GM12878 (cell line): Measurements from ENCODE around the gene TBC1D10B. TPM values are rescaled to one million over a fixed set of nuclear protein-coding genes. Genes with fewer than 3 reads are reported as not detected.

Experiments
- ATAC-seq: fragments of 200-7000 bp; cut with Tn5 transposase; 3 replicates; pipeline ENCODE4 v1.9.1; 2020; ENCODE audit warnings: mild to moderate bottlenecking, moderate library complexity
- BruUV-seq: library from RNA; stranded (reverse); fragments of 400-500 nt; replicated peaks from 2 replicates; lab custom pipeline; 2021; lab: Mats Ljungman, UMichigan
- CTCF ChIA-PET: fragments of 300-600 bp; sonication (Branson Sonifier 250); formaldehyde crosslinking; extraction: SDS; loops from one replicate; lab custom pipeline; 2021; ENCODE audit warnings: inconsistent platforms; lab: Yijun Ruan, JAX
- POLR2A ChIA-PET: fragments of 350-600 bp; formaldehyde crosslinking; extraction: SDS; loops from one replicate; lab custom pipeline; 2021; ENCODE audit warnings: inconsistent platforms; lab: Charles Lee
- RAD21 ChIA-PET: fragments of 300-600 bp; sonication (Branson Sonifier 250); formaldehyde crosslinking; loops from one replicate; lab custom pipeline; 2023; ENCODE audit warnings: antibody characterized with exemption; ENCODE audit not compliant: unreplicated experiment; lab: Charles Lee
- SMC1A ChIA-PET: fragments of 300-600 bp; sonication (Branson Sonifier 250); formaldehyde crosslinking; loops from one replicate; lab custom pipeline; 2023; ENCODE audit not compliant: unreplicated experiment, uncharacterized antibody; lab: Charles Lee
- DNase-seq: peaks from one replicate; pipeline ENCODE4 v3.0.0-alpha.2; 2011; ENCODE audit warnings: low read depth, low spot score
- FAIRE-seq: peaks from 3 replicates; lab custom pipeline; 2011; peaks lifted over from hg19 to GRCh38; lab: Jason Lieb, UNC
- H2AFZ ChIP-seq: 2 replicates; pipeline ENCODE4 v1.6.0; 2011; ENCODE audit warnings: low read depth, low read length, control low read depth; ENCODE audit not compliant: control insufficient read depth
- H3K27ac ChIP-seq: 2 replicates; pipeline ENCODE4 v1.5.1; 2011; ENCODE audit warnings: control low read depth; ENCODE audit not compliant: control insufficient read depth, insufficient read depth
- H3K27me3 ChIP-seq, 2 experiments: replicated peaks in 1 of 2; 2 replicates each; pipeline versions ENCODE4 v1.6.0 to v1.6.1; 2011; ENCODE audit warnings: low read length in 1 of 2; ENCODE audit not compliant: control insufficient read depth in 2 of 2, insufficient read depth in 2 of 2
- H3K36me3 ChIP-seq, 2 experiments: 2 replicates each; pipeline ENCODE4 v1.5.1; 2011; ENCODE audit warnings: low read length in 1 of 2; ENCODE audit not compliant: control insufficient read depth in 2 of 2, insufficient read depth in 2 of 2
- H3K4me1 ChIP-seq: 2 replicates; pipeline ENCODE4 v1.6.1; 2011; ENCODE audit warnings: mild to moderate bottlenecking, low read length, moderate library complexity, mixed read lengths; ENCODE audit not compliant: control insufficient read depth, insufficient read depth
- H3K4me2 ChIP-seq: 2 replicates; pipeline ENCODE4 v1.6.0; 2011; ENCODE audit warnings: control low read depth; ENCODE audit not compliant: control insufficient read depth, insufficient read depth
- H3K4me3 ChIP-seq: fragments of 200-600 bp; sonication (generic); 2 replicates; pipeline ENCODE4 v1.5.1; 2016
- H3K79me2 ChIP-seq: 2 replicates; pipeline ENCODE4 v1.6.0; 2011; ENCODE audit warnings: low read length; ENCODE audit not compliant: control insufficient read depth, insufficient read depth
- H3K9ac ChIP-seq: 2 replicates; pipeline ENCODE4 v1.8.0; 2011; ENCODE audit warnings: low read length, control low read depth, mixed read lengths; ENCODE audit not compliant: control insufficient read depth, insufficient read depth
- H3K9me3 ChIP-seq: replicated peaks from 3 replicates; pipeline ENCODE4 v1.5.1; 2011; ENCODE audit warnings: mild to moderate bottlenecking, low read length; ENCODE audit not compliant: control insufficient read depth, insufficient read depth
- H4K20me1 ChIP-seq: 2 replicates; pipeline ENCODE4 v1.6.0; 2011; ENCODE audit not compliant: control insufficient read depth, insufficient read depth
- EGR1 ChIP-seq, 2 experiments: IDR thresholded peaks; 1 replicate in 1 of 2; 2 replicates in 1 of 2; pipeline ENCODE4 v1.6.1; 2011 to 2012; ENCODE audit warnings: low read depth in 2 of 2, low read length in 2 of 2, borderline replicate concordance in 1 of 2, mild to moderate bottlenecking in 1 of 2, moderate library complexity in 1 of 2
- ETV6 ChIP-seq, 2 experiments: fragments of 450-650 bp in 1 of 2; IDR thresholded peaks in 1 of 2; conservative IDR thresholded peaks in 1 of 2; 2 replicates each; pipeline ENCODE4 v1.6.1; 2014; ENCODE audit warnings: antibody characterized with exemption in 1 of 2, borderline replicate concordance in 1 of 2, low read depth in 1 of 2, mild to moderate bottlenecking in 1 of 2, moderate library complexity in 1 of 2
- FOXK2 ChIP-seq: fragments of 450-650 bp; IDR thresholded peaks from 2 replicates; pipeline ENCODE4 v1.6.1; 2017; ENCODE audit warnings: mild to moderate bottlenecking, moderate library complexity
- JUNB ChIP-seq: IDR thresholded peaks from 2 replicates; pipeline ENCODE4 v1.6.1; 2016; ENCODE audit warnings: antibody characterized with exemption, mild to moderate bottlenecking
- JUND ChIP-seq: IDR thresholded peaks from 2 replicates; pipeline ENCODE4 v1.6.1; 2012; ENCODE audit warnings: low read depth, mild to moderate bottlenecking, low read length, improper control_type of control experiment, moderate library complexity
- MTA2 ChIP-seq: fragments of 450-650 bp; IDR thresholded peaks from 2 replicates; pipeline ENCODE4 v1.6.1; 2016; ENCODE audit warnings: low read depth, mild to moderate bottlenecking, moderate library complexity
- NFYB ChIP-seq: IDR thresholded peaks from 2 replicates; pipeline ENCODE4 v1.6.1; 2011; ENCODE audit warnings: low read depth, mild to moderate bottlenecking, low read length, improper control_type of control experiment, moderate library complexity; ENCODE audit not compliant: insufficient read depth
- NR2C1 ChIP-seq: fragments of 450-650 bp; IDR thresholded peaks from 2 replicates; pipeline ENCODE4 v1.6.1; 2017; ENCODE audit warnings: antibody characterized with exemption, mild to moderate bottlenecking, moderate library complexity
- POLR2AphosphoS2 ChIP-seq: IDR thresholded peaks from 2 replicates; pipeline ENCODE4 v1.6.1; 2011; ENCODE audit warnings: low read depth, mild to moderate bottlenecking, low read length, improper control_type of control experiment, moderate library complexity
- POLR2AphosphoS5 ChIP-seq: IDR thresholded peaks from 2 replicates; pipeline ENCODE4 v1.6.1; 2011; ENCODE audit warnings: mild to moderate bottlenecking, low read length, inconsistent platforms
- RBBP5 ChIP-seq: fragments of 200-600 bp; sonication (generic); conservative IDR thresholded peaks from 2 replicates; pipeline ENCODE4 v1.6.1; 2016
- SMAD1 ChIP-seq: fragments of 450-650 bp; IDR thresholded peaks from 2 replicates; pipeline ENCODE4 v1.6.1; 2018; ENCODE audit warnings: mild to moderate bottlenecking, low read depth; ENCODE audit not compliant: partially characterized antibody
- SMARCA5 ChIP-seq: fragments of 450-650 bp; IDR thresholded peaks from 2 replicates; pipeline ENCODE4 v1.6.1; 2017; ENCODE audit warnings: mild to moderate bottlenecking
- USF2 ChIP-seq: IDR thresholded peaks from 2 replicates; pipeline ENCODE4 v1.6.1; 2011; ENCODE audit warnings: low read depth, low read length, improper control_type of control experiment, borderline replicate concordance
- WRNIP1 ChIP-seq: IDR thresholded peaks from 2 replicates; pipeline ENCODE4 v1.6.1; 2011; ENCODE audit warnings: low read depth, low read length, improper control_type of control experiment, borderline replicate concordance
- whole genome bisulfite sequencing: methylation state at CpG from one replicate; pipeline ENCODE4 v1.1.6; 2016; ENCODE audit warnings: low lambda C conversion rate; ENCODE audit not compliant: insufficient replicate concordance, insufficient coverage; ENCODE audit errors: missing lambda C conversion rate; 5-methylcytosine and 5-hydroxymethylcytosine counted together
- in situ Hi-C: fragments of 300-500 bp; cut with MboI; formaldehyde crosslinking; loops from 9 replicates; pipeline ENCODE4 v1.14.3; 2018; ENCODE audit warnings: mixed read lengths
- intact Hi-C: fragments of 100-400 bp; cut with micrococcal nuclease; formaldehyde crosslinking; loops from one replicate; pipeline ENCODE4 v1.14.2; 2022; ENCODE audit not compliant: unreplicated experiment
- polyA plus RNA-seq, 11 experiments: library from polyadenylated mRNA; depleted of rRNA in 4 of 11; unstranded in 6 of 11; stranded (reverse) in 5 of 11; fragments of >200 nt; fragmentation: Nextera tagmentation in 4 of 11; fragmentation: Illumina TruSeq in 1 of 11; extraction: Ambion mirVana in 4 of 11; extraction: Trizol in 1 of 11; gene quantifications; 1 replicate in 1 of 11; 2 replicates in 10 of 11; pipeline versions ENCODE4 v1.2.1 to v1.2.3, GENCODE V29; 2011 to 2016; ENCODE audit warnings: inconsistent platforms in 2 of 11, missing spikeins in 2 of 11, low read depth in 1 of 11
- total RNA-seq, 4 experiments: library from RNA; depleted of rRNA in 3 of 4; stranded (reverse); fragments of >200 nt in 3 of 4; fragmentation: Illumina TruSeq in 1 of 4; extraction: Trizol in 1 of 4; gene quantifications; 2 replicates each; pipeline versions ENCODE4 v1.2.1 to v1.2.3, GENCODE V29; 2013 to 2021
- TF ChIP-seq, protein P1 (sequence below): fragments of 450-650 bp; IDR thresholded peaks from 2 replicates; pipeline ENCODE4 v1.6.1; 2017; ENCODE audit warnings: borderline replicate concordance
- TF ChIP-seq, protein P2 (sequence below): fragments of 450-650 bp; IDR thresholded peaks from 2 replicates; pipeline ENCODE4 v1.6.1; 2017; ENCODE audit warnings: mild to moderate bottlenecking, moderate library complexity

Gene TBC1D10B
- total and polyA plus RNA-seq, 10 of the 15 experiments (the other 5 are each of a cell fraction or from before 2014, with no cell fraction given): 2.2 to 51.2 (median 11.6) TPM

DNA sequence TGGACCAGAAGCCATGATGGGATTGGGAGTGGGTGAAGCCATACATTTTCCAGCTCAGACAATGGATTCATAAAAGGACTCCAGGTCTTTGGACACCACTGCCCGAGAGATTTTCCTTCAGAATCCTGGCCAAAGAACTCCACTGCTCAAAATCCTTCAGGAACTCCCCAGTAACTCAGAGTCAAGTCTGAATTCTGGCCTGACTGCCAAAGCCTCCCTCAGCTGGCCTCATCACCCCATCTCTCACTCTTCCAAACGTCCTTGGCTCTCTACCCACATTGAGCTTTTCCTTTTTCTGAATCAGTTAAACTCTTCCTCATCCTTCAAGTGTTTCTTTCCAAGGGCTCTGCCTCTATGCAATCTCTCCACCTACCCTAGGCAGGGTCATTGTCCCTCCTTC is 13.2 kb upstream of the TBC1D10B start:
- Histone ChIP-seq H3K9ac (no peak overlapping the region), H2AFZ (no peak overlapping the region), H3K27ac (no peak overlapping the region), H3K27me3 (no peaks in the 10 kb centered on the region), H3K36me3 (peaks cover 0 to 4% of the 10 kb centered on the region in 2 experiments; a peak in 2 of 4 replicates), H3K4me3 (no peak overlapping the region), H4K20me1 (no peaks in the 10 kb centered on the region), H3K4me2 (no peak overlapping the region), H3K4me1 (peaks cover 21% of the 10 kb centered on the region), H3K79me2 (peaks cover 27% of the 10 kb centered on the region), H3K9me3 (no peaks in the 10 kb centered on the region)
- RAD21 ChIA-PET: interaction anchor here (1.0 to 3.2 kb wide), 7 partner anchors 9 to 46 kb away, joined by 3 to 25 read pairs (median 4); partner anchors contain the start of genes DCTPP1, TBC1D10B, ZNF48 and ZNF771
- CTCF ChIA-PET: interaction anchor here (1.4 to 2.8 kb wide), 3 partner anchors 12 to 25 kb away, joined by 4 to 23 read pairs (median 9); partner anchors contain the start of gene ZNF771
- DNase-seq: no peak
- intact Hi-C loops (no loop called here), in situ Hi-C loops (no loop called here)
- SMC1A ChIA-PET: interaction anchor here (1.3 to 3.3 kb wide), 5 partner anchors 12 to 26 kb away, joined by 4 to 12 read pairs (median 12); partner anchors contain the start of genes ZNF48 and ZNF771
- no peak for FAIRE-seq
- POLR2A ChIA-PET: interaction anchor here (1.0 to 4.3 kb wide), 8 partner anchors 9 to 277 kb away, joined by 3 to 37 read pairs (median 4); partner anchors contain the start of genes CD2BP2, TBC1D10B and ZNF48
- 82% methylated on average over 2 of the region's 2 CpGs for WGBS
- no peak for ATAC-seq
- no TSS peak for BruUV-seq
- TF ChIP-seq WRNIP1: no peak
- no peak for TF ChIP-seq POLR2AphosphoS2
- TF ChIP-seq, protein P1, sequence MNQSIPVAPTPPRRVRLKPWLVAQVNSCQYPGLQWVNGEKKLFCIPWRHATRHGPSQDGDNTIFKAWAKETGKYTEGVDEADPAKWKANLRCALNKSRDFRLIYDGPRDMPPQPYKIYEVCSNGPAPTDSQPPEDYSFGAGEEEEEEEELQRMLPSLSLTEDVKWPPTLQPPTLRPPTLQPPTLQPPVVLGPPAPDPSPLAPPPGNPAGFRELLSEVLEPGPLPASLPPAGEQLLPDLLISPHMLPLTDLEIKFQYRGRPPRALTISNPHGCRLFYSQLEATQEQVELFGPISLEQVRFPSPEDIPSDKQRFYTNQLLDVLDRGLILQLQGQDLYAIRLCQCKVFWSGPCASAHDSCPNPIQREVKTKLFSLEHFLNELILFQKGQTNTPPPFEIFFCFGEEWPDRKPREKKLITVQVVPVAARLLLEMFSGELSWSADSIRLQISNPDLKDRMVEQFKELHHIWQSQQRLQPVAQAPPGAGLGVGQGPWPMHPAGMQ: no peak
- no peak for TF ChIP-seq NR2C1
- no peak for TF ChIP-seq JUNB
- TF ChIP-seq, protein P2, sequence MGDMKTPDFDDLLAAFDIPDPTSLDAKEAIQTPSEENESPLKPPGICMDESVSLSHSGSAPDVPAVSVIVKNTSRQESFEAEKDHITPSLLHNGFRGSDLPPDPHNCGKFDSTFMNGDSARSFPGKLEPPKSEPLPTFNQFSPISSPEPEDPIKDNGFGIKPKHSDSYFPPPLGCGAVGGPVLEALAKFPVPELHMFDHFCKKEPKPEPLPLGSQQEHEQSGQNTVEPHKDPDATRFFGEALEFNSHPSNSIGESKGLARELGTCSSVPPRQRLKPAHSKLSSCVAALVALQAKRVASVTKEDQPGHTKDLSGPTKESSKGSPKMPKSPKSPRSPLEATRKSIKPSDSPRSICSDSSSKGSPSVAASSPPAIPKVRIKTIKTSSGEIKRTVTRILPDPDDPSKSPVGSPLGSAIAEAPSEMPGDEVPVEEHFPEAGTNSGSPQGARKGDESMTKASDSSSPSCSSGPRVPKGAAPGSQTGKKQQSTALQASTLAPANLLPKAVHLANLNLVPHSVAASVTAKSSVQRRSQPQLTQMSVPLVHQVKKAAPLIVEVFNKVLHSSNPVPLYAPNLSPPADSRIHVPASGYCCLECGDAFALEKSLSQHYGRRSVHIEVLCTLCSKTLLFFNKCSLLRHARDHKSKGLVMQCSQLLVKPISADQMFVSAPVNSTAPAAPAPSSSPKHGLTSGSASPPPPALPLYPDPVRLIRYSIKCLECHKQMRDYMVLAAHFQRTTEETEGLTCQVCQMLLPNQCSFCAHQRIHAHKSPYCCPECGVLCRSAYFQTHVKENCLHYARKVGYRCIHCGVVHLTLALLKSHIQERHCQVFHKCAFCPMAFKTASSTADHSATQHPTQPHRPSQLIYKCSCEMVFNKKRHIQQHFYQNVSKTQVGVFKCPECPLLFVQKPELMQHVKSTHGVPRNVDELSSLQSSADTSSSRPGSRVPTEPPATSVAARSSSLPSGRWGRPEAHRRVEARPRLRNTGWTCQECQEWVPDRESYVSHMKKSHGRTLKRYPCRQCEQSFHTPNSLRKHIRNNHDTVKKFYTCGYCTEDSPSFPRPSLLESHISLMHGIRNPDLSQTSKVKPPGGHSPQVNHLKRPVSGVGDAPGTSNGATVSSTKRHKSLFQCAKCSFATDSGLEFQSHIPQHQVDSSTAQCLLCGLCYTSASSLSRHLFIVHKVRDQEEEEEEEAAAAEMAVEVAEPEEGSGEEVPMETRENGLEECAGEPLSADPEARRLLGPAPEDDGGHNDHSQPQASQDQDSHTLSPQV: no peak
- TF ChIP-seq POLR2AphosphoS5: no peak
- no peak for TF ChIP-seq EGR1 (IDR thresholded peaks at IDR 0.05; ENCODE audit: borderline replicate concordance in 1 of 2, low read depth in 2 of 2, low read length in 2 of 2)
- TF ChIP-seq NFYB: no peak
- no peak for TF ChIP-seq RBBP5
- no peak for TF ChIP-seq SMAD1
- no peak for TF ChIP-seq SMARCA5
- TF ChIP-seq JUND: no peak
- no peak for TF ChIP-seq FOXK2
- no peak for TF ChIP-seq USF2
- TF ChIP-seq ETV6 (conservative IDR thresholded peaks at IDR 0.05 in 1 of 2, IDR thresholded peaks at IDR 0.05 in 1 of 2; ENCODE audit: borderline replicate concordance in 1 of 2, low read depth in 1 of 2): no peak
- TF ChIP-seq MTA2: no peak
